ENCODE measurements around the gene ZNF821. TPM values are rescaled to one million over a fixed set of nuclear protein-coding genes. Genes with fewer than 3 reads are reported as not detected.
A peak's percentile ranks its signal among the peaks of the same experiment; 100 is the strongest.

Gene ZNF821
- polyA plus RNA-seq, 1 donor: 11.2 TPM

- DNase-seq: no peak
- no peaks in the 10 kb centered on the region for H3K4me1 ChIP-seq (ENCODE audit: control insufficient read depth, insufficient read depth, low read length)
- H3K27ac ChIP-seq (ENCODE audit: low read length): no peak overlapping the region
- H3K36me3 ChIP-seq (ENCODE audit: control insufficient read depth, insufficient read depth, low read length): peaks cover 73% of the 10 kb centered on the region
- H3K27me3 ChIP-seq (ENCODE audit: control insufficient read depth, insufficient read depth, low read length): no peaks in the 10 kb centered on the region
- no CpG with 5 or more reads among the region's 7 CpGs for WGBS (ENCODE audit: insufficient coverage, low lambda C conversion rate)
- H3K9me3 ChIP-seq (ENCODE audit: control insufficient read depth, low read depth, low read length): no peaks in the 10 kb centered on the region
- H3K4me3 ChIP-seq (ENCODE audit: low read length): no peak overlapping the region
Observed at GRCh38 chr16:71865173-71865863, 18.7 kb downstream of the ZNF821 start.

DNA sequence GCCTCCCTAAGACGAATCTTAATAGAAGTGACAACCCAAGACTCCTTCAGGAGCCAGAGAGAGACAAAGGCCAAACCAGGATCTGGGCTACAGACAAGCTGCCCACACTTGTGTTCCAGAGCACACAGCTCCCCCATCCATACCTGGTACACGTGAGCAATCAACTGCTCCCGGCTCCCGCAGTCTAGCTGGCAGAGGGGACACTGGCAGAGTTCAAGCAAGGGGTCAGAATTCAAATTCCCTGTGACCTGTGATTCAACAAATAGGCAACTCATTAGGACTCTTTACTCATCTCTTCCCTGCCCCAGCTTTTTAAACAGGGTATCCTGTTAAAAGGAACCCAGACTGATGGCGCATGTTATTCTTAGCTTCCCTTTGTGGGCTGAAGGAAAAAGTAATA, 20.0 kb downstream of the ZNF821 start:
- Histone ChIP-seq H3K36me3 (ENCODE audit: control insufficient read depth, insufficient read depth, low read length) (peaks cover 74% of the 10 kb centered on the region), H3K4me3 (ENCODE audit: low read length) (no peak overlapping the region), H3K4me1 (ENCODE audit: control insufficient read depth, insufficient read depth, low read length) (peaks cover 2% of the 10 kb centered on the region), H3K27me3 (ENCODE audit: control insufficient read depth, insufficient read depth, low read length) (no peaks in the 10 kb centered on the region), H3K9me3 (ENCODE audit: control insufficient read depth, low read depth, low read length) (no peaks in the 10 kb centered on the region), H3K27ac (ENCODE audit: low read length) (no peak overlapping the region)
- WGBS (ENCODE audit: insufficient coverage, low lambda C conversion rate): no CpG with 5 or more reads among the region's 5 CpGs
- no peak for DNase-seq

DNA sequence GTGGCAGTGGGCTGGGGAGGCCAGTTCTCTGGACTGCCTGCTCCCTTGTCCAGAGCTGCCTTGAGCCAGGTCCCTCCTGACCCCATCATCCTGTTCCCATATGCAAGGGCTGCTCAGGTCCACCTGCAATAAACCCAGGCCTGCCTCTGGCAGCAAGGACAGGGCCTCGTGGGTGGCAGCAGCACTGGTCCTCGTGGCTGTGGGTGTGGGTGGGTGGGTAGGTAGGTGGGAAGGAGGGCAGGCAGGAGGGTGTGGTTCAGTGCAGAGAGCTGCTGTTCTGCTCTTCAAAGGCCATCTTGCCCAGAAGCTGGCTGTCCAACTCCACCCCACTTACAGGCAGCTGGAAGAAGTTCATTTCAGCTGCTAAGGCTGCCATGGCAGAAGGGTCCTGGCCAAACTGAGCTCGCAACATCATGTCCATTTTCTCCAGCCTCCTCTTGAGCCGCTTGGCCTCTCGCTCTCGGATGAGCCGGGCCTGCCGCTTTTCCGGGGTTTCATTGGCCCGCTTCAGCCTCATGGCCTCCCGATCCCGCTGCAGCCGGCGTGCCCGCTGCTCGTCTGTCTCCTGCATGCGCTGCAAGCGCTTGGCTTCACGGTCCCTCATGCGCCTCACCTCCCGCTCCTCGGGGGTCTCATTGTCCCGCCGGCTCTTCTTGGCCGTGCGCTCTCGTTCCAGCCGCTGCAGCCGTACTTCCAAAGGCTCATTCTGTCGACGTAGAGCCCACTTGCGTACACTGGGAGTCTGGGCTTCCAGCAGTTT, 24.0 kb downstream of the ZNF821 start:
- Histone ChIP-seq H3K36me3 (ENCODE audit: control insufficient read depth, insufficient read depth, low read length) (peaks cover 60% of the 10 kb centered on the region), H3K27me3 (ENCODE audit: control insufficient read depth, insufficient read depth, low read length) (no peaks in the 10 kb centered on the region), H3K27ac (ENCODE audit: low read length) (no peak overlapping the region), H3K4me1 (ENCODE audit: control insufficient read depth, insufficient read depth, low read length) (peaks cover 2% of the 10 kb centered on the region), H3K9me3 (ENCODE audit: control insufficient read depth, low read depth, low read length) (no peaks in the 10 kb centered on the region), H3K4me3 (ENCODE audit: low read length) (no peak overlapping the region)
- DNase-seq: no peak
- no CpG with 5 or more reads among the region's 32 CpGs for WGBS (ENCODE audit: insufficient coverage, low lambda C conversion rate)

GRCh38 chr16:71855937-71856662, 27.9 kb downstream of the ZNF821 start:
- DNase-seq: no peak
- Histone ChIP-seq H3K27ac (ENCODE audit: low read length) (no peak overlapping the region), H3K36me3 (ENCODE audit: control insufficient read depth, insufficient read depth, low read length) (peaks cover 52% of the 10 kb centered on the region), H3K4me1 (ENCODE audit: control insufficient read depth, insufficient read depth, low read length) (peaks cover 6% of the 10 kb centered on the region), H3K9me3 (ENCODE audit: control insufficient read depth, low read depth, low read length) (no peaks in the 10 kb centered on the region), H3K27me3 (ENCODE audit: control insufficient read depth, insufficient read depth, low read length) (no peaks in the 10 kb centered on the region), H3K4me3 (ENCODE audit: low read length) (no peak overlapping the region)
- 100% methylated on average over 1 of the region's 5 CpGs for WGBS (ENCODE audit: insufficient coverage, low lambda C conversion rate)

GRCh38 chr16:71854369-71854948, 29.5 kb downstream of the ZNF821 start:
- Histone ChIP-seq H3K27ac (ENCODE audit: low read length) (no peak overlapping the region), H3K4me1 (ENCODE audit: control insufficient read depth, insufficient read depth, low read length) (peaks cover 6% of the 10 kb centered on the region), H3K36me3 (ENCODE audit: control insufficient read depth, insufficient read depth, low read length) (peaks cover 55% of the 10 kb centered on the region), H3K27me3 (ENCODE audit: control insufficient read depth, insufficient read depth, low read length) (no peaks in the 10 kb centered on the region), H3K4me3 (ENCODE audit: low read length) (no peak overlapping the region), H3K9me3 (ENCODE audit: control insufficient read depth, low read depth, low read length) (no peaks in the 10 kb centered on the region)
- no peak for DNase-seq
- WGBS (ENCODE audit: insufficient coverage, low lambda C conversion rate): no CpG with 5 or more reads among the region's 4 CpGs

DNA sequence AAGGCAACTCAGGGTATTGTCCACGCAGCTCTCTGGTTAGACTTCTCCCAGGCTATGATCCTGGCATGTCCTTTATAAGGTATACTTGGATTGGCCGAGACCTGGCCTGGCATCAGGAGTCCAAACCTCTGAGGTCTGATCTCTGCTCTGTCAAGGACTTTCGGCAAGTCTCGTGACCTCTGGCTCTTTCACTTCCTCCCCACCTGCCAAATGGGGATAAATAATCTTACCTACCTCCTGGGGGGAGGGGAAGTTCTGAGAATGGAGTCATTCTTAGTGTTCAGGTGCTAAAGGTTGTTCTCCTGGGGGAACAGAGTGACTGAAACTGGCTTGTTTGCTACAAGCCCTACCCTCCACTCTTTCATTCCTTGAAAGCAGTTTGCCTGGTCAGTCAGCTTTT, 30.6 kb downstream of the ZNF821 start:
- Histone ChIP-seq H3K9me3 (ENCODE audit: control insufficient read depth, low read depth, low read length) (no peaks in the 10 kb centered on the region), H3K4me3 (ENCODE audit: low read length) (no peak overlapping the region), H3K27me3 (ENCODE audit: control insufficient read depth, insufficient read depth, low read length) (no peaks in the 10 kb centered on the region), H3K4me1 (ENCODE audit: control insufficient read depth, insufficient read depth, low read length) (peaks cover 4% of the 10 kb centered on the region), H3K27ac (ENCODE audit: low read length) (no peak overlapping the region), H3K36me3 (ENCODE audit: control insufficient read depth, insufficient read depth, low read length) (peaks cover 62% of the 10 kb centered on the region)
- no CpG with 5 or more reads among the region's 4 CpGs for WGBS (ENCODE audit: insufficient coverage, low lambda C conversion rate)
- peak; percentile 24 to 60 for DNase-seq

DNA sequence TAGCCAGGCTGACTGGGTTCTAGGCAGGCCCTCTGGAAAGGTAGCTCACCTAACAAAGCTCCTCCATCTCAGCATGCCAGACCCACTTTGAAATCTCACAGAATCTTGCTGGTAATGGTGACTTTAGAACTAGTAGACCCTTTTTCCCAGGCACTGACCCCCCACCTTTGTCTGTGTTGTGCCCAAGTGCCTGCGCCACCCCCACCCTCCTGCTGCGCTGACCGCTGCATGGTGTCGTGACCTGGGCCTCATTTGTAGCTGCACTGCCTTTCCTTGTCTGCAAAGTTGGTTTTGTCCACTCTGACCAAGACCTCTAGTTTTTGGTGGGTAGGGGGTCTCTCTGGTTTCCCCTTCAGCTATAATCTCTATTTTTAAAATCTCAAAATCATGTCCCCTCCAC, 31.4 kb downstream of the ZNF821 start:
- DNase-seq: no peak
- H3K27me3 ChIP-seq (ENCODE audit: control insufficient read depth, insufficient read depth, low read length): no peaks in the 10 kb centered on the region
- peaks cover 65% of the 10 kb centered on the region for H3K36me3 ChIP-seq (ENCODE audit: control insufficient read depth, insufficient read depth, low read length)
- H3K4me3 ChIP-seq (ENCODE audit: low read length): no peak overlapping the region
- H3K9me3 ChIP-seq (ENCODE audit: control insufficient read depth, low read depth, low read length): no peaks in the 10 kb centered on the region
- no peak overlapping the region for H3K27ac ChIP-seq (ENCODE audit: low read length)
- H3K4me1 ChIP-seq (ENCODE audit: control insufficient read depth, insufficient read depth, low read length): peaks cover 4% of the 10 kb centered on the region
- WGBS (ENCODE audit: insufficient coverage, low lambda C conversion rate): no CpG with 5 or more reads among the region's 4 CpGs

- Histone ChIP-seq H3K4me1 (ENCODE audit: control insufficient read depth, insufficient read depth, low read length) (peaks cover 6% of the 10 kb centered on the region), H3K27ac (ENCODE audit: low read length) (no peak overlapping the region), H3K9me3 (ENCODE audit: control insufficient read depth, low read depth, low read length) (no peaks in the 10 kb centered on the region), H3K27me3 (ENCODE audit: control insufficient read depth, insufficient read depth, low read length) (no peaks in the 10 kb centered on the region), H3K4me3 (ENCODE audit: low read length) (no peak overlapping the region), H3K36me3 (ENCODE audit: control insufficient read depth, insufficient read depth, low read length) (peaks cover 65% of the 10 kb centered on the region)
- WGBS (ENCODE audit: insufficient coverage, low lambda C conversion rate): no CpG with 5 or more reads among the region's 3 CpGs
- no peak for DNase-seq
Observed at GRCh38 chr16:71852158-71852557, 31.8 kb downstream of the ZNF821 start.

DNA sequence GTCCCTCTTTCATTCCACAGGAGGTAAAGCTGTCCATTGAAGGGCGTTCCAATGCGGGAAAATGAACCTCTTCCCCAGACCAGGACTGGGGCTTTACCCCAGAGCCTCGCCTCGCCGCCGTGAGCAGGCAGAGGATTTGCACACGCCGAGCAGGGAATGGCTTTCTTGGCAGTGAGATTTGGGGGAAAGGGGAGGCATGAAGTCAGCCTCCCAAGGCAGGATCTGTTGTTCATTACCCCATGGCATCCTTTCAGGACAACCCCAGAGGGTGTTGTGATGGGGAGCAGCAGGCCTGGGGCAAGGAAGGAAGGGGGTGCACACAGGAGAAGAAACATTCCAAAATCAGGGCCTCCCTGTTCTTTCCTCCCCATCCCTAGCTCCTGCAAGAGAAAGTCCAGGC, 32.2 kb downstream of the ZNF821 start:
- Histone ChIP-seq H3K4me3 (ENCODE audit: low read length) (no peak overlapping the region), H3K4me1 (ENCODE audit: control insufficient read depth, insufficient read depth, low read length) (peaks cover 10% of the 10 kb centered on the region), H3K27ac (ENCODE audit: low read length) (no peak overlapping the region), H3K27me3 (ENCODE audit: control insufficient read depth, insufficient read depth, low read length) (no peaks in the 10 kb centered on the region), H3K9me3 (ENCODE audit: control insufficient read depth, low read depth, low read length) (no peaks in the 10 kb centered on the region), H3K36me3 (ENCODE audit: control insufficient read depth, insufficient read depth, low read length) (peaks cover 65% of the 10 kb centered on the region)
- WGBS (ENCODE audit: insufficient coverage, low lambda C conversion rate): no CpG with 5 or more reads among the region's 8 CpGs
- no peak for DNase-seq

DNA sequence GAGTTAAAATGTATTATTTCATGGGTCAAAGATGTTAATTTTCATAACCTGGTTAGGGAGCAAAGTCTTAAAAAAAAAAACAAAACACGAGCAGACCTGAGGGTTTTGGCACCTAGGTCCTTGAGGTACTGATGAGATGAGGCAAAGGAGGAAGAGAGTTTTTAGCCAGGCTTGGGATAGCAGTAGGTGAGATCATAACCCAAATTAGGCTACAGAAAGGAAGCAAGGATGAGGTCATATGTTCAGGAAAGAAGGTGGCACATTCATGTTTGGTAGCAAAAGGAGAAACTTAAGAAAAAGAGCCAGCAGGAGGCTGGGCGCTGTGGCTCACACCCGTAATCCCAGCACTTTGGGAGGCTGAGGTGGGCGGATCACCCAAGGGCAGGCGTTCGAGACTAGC, 35.4 kb downstream of the ZNF821 start:
- no peak overlapping the region for H3K27ac ChIP-seq (ENCODE audit: low read length)
- DNase-seq: no peak
- H3K9me3 ChIP-seq (ENCODE audit: control insufficient read depth, low read depth, low read length): no peaks in the 10 kb centered on the region
- H3K36me3 ChIP-seq (ENCODE audit: control insufficient read depth, insufficient read depth, low read length): peaks cover 47% of the 10 kb centered on the region
- 100% methylated on average over 1 of the region's 6 CpGs for WGBS (ENCODE audit: insufficient coverage, low lambda C conversion rate)
- H3K27me3 ChIP-seq (ENCODE audit: control insufficient read depth, insufficient read depth, low read length): no peaks in the 10 kb centered on the region
- no peak overlapping the region for H3K4me3 ChIP-seq (ENCODE audit: low read length)
- peaks cover 8% of the 10 kb centered on the region for H3K4me1 ChIP-seq (ENCODE audit: control insufficient read depth, insufficient read depth, low read length)

Measured in large intestine (tissue), 3 donors.